Kidney (tissue), 14 donors: Measurements from ENCODE around the gene SLCO3A1. TPM values are rescaled to one million over a fixed set of nuclear protein-coding genes. Genes with fewer than 3 reads are reported as not detected.

Experiments used
- DNase-seq, 5 donors: peaks; one replicate each; pipeline ENCODE4 v3.0.0-alpha.2; 2013 to 2020
- FAIRE-seq: peaks from 2 replicates; lab custom pipeline; 2012; peaks lifted over from hg19 to GRCh38; lab: Jason Lieb, UNC
- H3K27ac ChIP-seq, 2 donors: one replicate each; pipeline ENCODE4 v1.7.0; 2013; ENCODE audit warnings: low read depth in 2 of 2, low read length in 2 of 2, inconsistent platforms in 1 of 2
- H3K27me3 ChIP-seq: one replicate; pipeline ENCODE4 v1.7.1; 2013; ENCODE audit warnings: low read length, inconsistent platforms; ENCODE audit not compliant: control insufficient read depth, insufficient read depth
- H3K36me3 ChIP-seq, 3 donors: one replicate each; pipeline versions ENCODE4 v1.7.0 to v1.7.1; 2013; ENCODE audit warnings: low read length in 3 of 3, control low read depth in 1 of 3, inconsistent platforms in 1 of 3; ENCODE audit not compliant: insufficient read depth in 3 of 3, control insufficient read depth in 2 of 3
- H3K4me1 ChIP-seq, 3 donors: one replicate each; pipeline versions ENCODE4 v1.7.0 to v1.7.1; 2013; ENCODE audit warnings: low read length in 3 of 3, inconsistent platforms in 1 of 3, low read depth in 1 of 3; ENCODE audit not compliant: control insufficient read depth in 2 of 3, insufficient read depth in 2 of 3
- H3K4me3 ChIP-seq, 3 donors: one replicate each; pipeline versions ENCODE4 v1.7.0 to v1.8.1; 2013; ENCODE audit warnings: low read length in 3 of 3, control low read depth in 1 of 3, inconsistent platforms in 1 of 3
- H3K9ac ChIP-seq, 3 donors: one replicate each; pipeline versions ENCODE4 v1.7.0 to v1.7.1; 2013; ENCODE audit warnings: low read length in 3 of 3, control low read depth in 1 of 3, inconsistent platforms in 1 of 3
- H3K9me3 ChIP-seq, 3 donors: one replicate each; pipeline versions ENCODE4 v1.7.0 to v1.7.1; 2013; ENCODE audit warnings: low read length in 3 of 3, control low read depth in 1 of 3, inconsistent platforms in 1 of 3; ENCODE audit not compliant: control insufficient read depth in 2 of 3, insufficient read depth in 1 of 3
- intact Hi-C: fragments of 100-400 bp; cut with DNase I; formaldehyde crosslinking; loops from one replicate; pipeline ENCODE4 v1.11.1; 2022
- polyA plus RNA-seq: library from polyadenylated mRNA; stranded (reverse); fragments of 350-450 nt; fragmentation: Illumina TruSeq; extraction: RNeasy Lipid Tissue Mini Kit (QIAGEN cat#74804); gene quantifications from one replicate; pipeline ENCODE4 v1.2.3, GENCODE V29; 2014; ENCODE audit warnings: low read depth, low replicate concordance; ENCODE audit not compliant: insufficient read depth
- total RNA-seq: library from RNA; stranded (reverse); fragmentation: NEBNext Ultra II Directional; extraction: Animal tissue kit (Norgen Biotek cat#: 25700); gene quantifications from one replicate; pipeline ENCODE4 v1.2.1, GENCODE V29; 2021
- TF ChIP-seq, protein P1 (sequence below): IDR thresholded peaks from 3 replicates; pipeline ENCODE4 v1.5.1; 2012; ENCODE audit warnings: mild to moderate bottlenecking, moderate library complexity, borderline replicate concordance; ENCODE audit not compliant: insufficient read depth; ENCODE audit errors: extremely low read depth
- donor health status: control.
- donor health status: control.
- donor health status: control.
- donor health status: control.
- donor health status: control.
- donor health status: DM: yes; HTN: yes; CAD: no.
- donor health status: Normal renal cell carcinoma (clear cell type).

Gene SLCO3A1
- total and polyA plus RNA-seq, 2 donors from 2014 or later = 12.8 to 59.4 TPM

DNA sequence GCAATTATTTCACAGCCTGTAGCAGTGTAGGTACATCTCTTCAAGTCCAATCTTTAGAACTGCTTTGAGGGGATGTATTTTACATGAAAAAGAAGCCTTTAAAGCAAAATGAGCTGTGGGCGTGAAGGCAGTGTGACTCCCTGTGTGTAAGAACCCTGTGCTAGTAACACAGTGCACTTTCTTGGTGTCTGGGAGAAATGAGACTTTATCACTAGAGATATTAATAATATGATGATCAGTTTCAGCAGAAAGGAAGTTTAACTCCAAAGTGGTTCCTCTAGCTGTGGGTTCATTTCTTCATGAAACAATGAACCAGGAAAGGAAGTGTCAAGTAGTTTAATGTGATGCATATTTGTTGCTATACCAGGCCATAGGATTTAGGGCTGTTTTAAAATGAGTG lies 41.5 kb downstream of the SLCO3A1 start:
- DNase-seq (no peak), FAIRE-seq (no peak)
- H3K4me1 ChIP-seq = no peaks in the 10 kb centered on the region
- no peaks in the 10 kb centered on the region for H3K36me3 ChIP-seq
- intact Hi-C loops = no loop called here
- no peak overlapping the region for H3K27ac ChIP-seq
- no peak overlapping the region for H3K4me3 ChIP-seq
- H3K27me3 ChIP-seq = no peaks in the 10 kb centered on the region
- TF ChIP-seq, protein P1, sequence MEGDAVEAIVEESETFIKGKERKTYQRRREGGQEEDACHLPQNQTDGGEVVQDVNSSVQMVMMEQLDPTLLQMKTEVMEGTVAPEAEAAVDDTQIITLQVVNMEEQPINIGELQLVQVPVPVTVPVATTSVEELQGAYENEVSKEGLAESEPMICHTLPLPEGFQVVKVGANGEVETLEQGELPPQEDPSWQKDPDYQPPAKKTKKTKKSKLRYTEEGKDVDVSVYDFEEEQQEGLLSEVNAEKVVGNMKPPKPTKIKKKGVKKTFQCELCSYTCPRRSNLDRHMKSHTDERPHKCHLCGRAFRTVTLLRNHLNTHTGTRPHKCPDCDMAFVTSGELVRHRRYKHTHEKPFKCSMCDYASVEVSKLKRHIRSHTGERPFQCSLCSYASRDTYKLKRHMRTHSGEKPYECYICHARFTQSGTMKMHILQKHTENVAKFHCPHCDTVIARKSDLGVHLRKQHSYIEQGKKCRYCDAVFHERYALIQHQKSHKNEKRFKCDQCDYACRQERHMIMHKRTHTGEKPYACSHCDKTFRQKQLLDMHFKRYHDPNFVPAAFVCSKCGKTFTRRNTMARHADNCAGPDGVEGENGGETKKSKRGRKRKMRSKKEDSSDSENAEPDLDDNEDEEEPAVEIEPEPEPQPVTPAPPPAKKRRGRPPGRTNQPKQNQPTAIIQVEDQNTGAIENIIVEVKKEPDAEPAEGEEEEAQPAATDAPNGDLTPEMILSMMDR = no peak
- no peak overlapping the region for H3K9ac ChIP-seq
- peaks cover 0 to 10% (median 0%) of the 10 kb centered on the region in 3 donors for H3K9me3 ChIP-seq

DNA sequence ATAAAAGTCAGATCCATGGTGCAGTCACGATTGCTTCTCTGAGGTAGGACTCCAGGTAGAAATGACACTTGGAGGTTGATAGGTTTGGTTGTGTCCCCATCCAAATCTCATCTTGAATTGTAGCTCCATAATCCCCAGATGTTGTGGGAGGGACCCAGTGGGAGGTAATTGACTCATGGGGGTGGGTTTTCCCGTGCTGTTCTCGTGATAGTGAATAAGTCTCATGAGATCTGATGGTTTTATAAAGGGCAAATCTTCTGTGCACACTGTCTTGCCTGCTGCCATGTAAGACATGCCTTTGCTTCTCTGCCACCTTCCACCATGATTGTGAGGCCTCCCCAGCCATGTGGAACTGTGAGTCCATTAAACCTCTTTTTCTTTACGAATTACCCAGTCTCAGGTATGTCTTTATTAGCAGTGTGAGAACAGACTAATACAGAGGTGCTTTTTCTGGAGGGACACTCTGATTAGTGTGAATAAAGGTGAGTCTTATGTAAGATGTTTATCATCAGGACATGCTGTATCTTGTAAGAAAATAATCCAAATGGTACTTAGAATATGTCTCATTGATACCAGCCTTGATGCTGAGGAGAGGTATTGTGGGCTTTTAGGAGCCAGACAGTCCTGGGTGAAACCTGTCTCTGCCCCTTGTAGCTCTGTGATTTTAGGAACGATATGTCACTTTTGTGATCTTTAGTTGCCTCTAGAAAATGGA lies 43.0 kb downstream of the SLCO3A1 start:
- H3K4me1 ChIP-seq = no peaks in the 10 kb centered on the region
- FAIRE-seq (no peak), DNase-seq (no peak)
- intact Hi-C loops = no loop called here
- H3K9ac ChIP-seq = no peak overlapping the region
- H3K4me3 ChIP-seq = no peak overlapping the region
- TF ChIP-seq, protein P1 = no peak
- no peaks in the 10 kb centered on the region for H3K36me3 ChIP-seq
- no peak overlapping the region for H3K27ac ChIP-seq
- no peaks in the 10 kb centered on the region for H3K27me3 ChIP-seq
- peaks cover 0 to 10% (median 0%) of the 10 kb centered on the region in 3 donors for H3K9me3 ChIP-seq

DNA sequence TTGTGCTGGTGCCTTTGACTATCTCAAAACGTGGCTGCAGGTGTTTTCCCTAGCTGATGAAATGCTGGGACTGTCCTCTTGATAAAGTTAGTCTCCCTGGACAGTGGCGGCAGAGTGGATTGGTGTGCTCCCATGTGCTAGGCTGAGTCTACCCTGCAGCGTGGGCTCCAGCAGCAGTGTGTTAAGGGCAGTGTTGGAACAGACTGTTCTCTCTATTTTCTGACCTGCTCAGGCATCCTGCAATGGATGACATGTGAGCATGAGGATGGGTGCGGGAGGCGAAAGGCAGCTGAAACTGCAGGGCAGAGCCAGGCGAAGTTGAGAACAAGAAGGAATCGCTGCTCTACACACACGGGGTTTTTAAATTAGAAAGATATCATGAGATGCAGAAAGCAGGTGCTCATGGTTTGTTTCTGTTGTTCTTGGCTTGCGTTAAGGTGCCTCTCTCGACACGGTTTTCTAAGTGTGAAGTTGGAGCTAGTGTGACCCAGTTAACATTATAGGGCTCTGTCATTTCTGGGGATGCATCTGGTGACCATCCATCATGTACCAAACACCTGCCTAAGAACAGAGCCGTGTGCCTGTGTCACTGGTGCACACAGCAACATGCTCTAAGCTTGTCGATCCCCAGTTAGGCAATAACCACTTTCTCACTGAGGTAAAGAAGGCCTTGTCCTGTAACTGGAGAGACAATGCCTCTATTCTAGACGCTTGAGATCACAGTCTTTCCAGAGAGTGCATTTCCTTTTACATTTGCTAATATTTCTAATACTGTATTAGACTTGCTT lies 44.3 kb downstream of the SLCO3A1 start:
- no peak for FAIRE-seq
- Histone ChIP-seq H3K4me3 (no peak overlapping the region), H3K27ac (no peak overlapping the region), H3K36me3 (no peaks in the 10 kb centered on the region), H3K4me1 (no peaks in the 10 kb centered on the region), H3K9me3 (peaks cover 0 to 10% (median 0%) of the 10 kb centered on the region in 3 donors), H3K27me3 (no peaks in the 10 kb centered on the region), H3K9ac (no peak overlapping the region)
- TF ChIP-seq, protein P1 = no peak
- intact Hi-C loops = no loop called here
- no peak for DNase-seq
